ENCODE data around the gene PTPN6.
A peak's percentile ranks its signal among the peaks of the same experiment; 100 is the strongest.

Gene PTPN6

GRCh38 chr12:6941267-6941666, 9.9 kb upstream of the PTPN6 start:
- DNase-seq (ENCODE audit: low spot score): no peak
- no peak for FAIRE-seq

- no peak for FAIRE-seq
- DNase-seq (ENCODE audit: low spot score): no peak
Measured at GRCh38 chr12:6941782-6942181, 9.4 kb upstream of the PTPN6 start.

- FAIRE-seq (no peak), DNase-seq (ENCODE audit: low spot score) (no peak)
Measured at GRCh38 chr12:6942331-6942665, 8.9 kb upstream of the PTPN6 start.

- DNase-seq (ENCODE audit: low spot score) (peak; percentile 79), FAIRE-seq (peak; percentile 39)
Measured at GRCh38 chr12:6943389-6943721, 7.8 kb upstream of the PTPN6 start.

GRCh38 chr12:6943722-6944380, 7.3 kb upstream of the PTPN6 start, which contains the start of the genes C12orf57 and RNU7-1:
TSS of gene C12orf57 (plus strand) at chr12:6944022. CDS start at chr12:6944122, 100 bp downstream.
TSS of gene RNU7-1 (plus strand) at chr12:6943816.
- FAIRE-seq: peak; percentile 2
- DNase-seq (ENCODE audit: low spot score): peak; percentile 95

GRCh38 chr12:6944381-6945186, 6.6 kb upstream of the PTPN6 start:
- FAIRE-seq (peak; percentile 54), DNase-seq (ENCODE audit: low spot score) (peak; percentile 82)

- FAIRE-seq: no peak
- DNase-seq (ENCODE audit: low spot score): no peak
Measured at GRCh38 chr12:6945613-6946012, 5.5 kb upstream of the PTPN6 start.

GRCh38 chr12:6946033-6946919, 4.9 kb upstream of the PTPN6 start:
- DNase-seq (ENCODE audit: low spot score) (peak; percentile 90), FAIRE-seq (peak; percentile 81)

GRCh38 chr12:6946920-6947374, 4.2 kb upstream of the PTPN6 start:
- no peak for FAIRE-seq
- DNase-seq (ENCODE audit: low spot score): no peak

GRCh38 chr12:6947615-6948014, 3.5 kb upstream of the PTPN6 start:
- no peak for FAIRE-seq
- no peak for DNase-seq (ENCODE audit: low spot score)

- FAIRE-seq (no peak), DNase-seq (ENCODE audit: low spot score) (no peak)
Measured at GRCh38 chr12:6948873-6949594, 2.1 kb upstream of the PTPN6 start.

GRCh38 chr12:6950401-6950801, 755 bp upstream of the PTPN6 start:
- DNase-seq (ENCODE audit: low spot score) (no peak), FAIRE-seq (no peak)

- DNase-seq (ENCODE audit: low spot score) (no peak), FAIRE-seq (no peak)
Measured at GRCh38 chr12:6951551-6952120, 480 bp downstream of the PTPN6 start.

GRCh38 chr12:6952121-6952862, 1.1 kb downstream of the PTPN6 start:
- FAIRE-seq: no peak
- no peak for DNase-seq (ENCODE audit: low spot score)

- no peak for FAIRE-seq
- DNase-seq (ENCODE audit: low spot score): no peak
Measured at GRCh38 chr12:6952863-6953441, 1.8 kb downstream of the PTPN6 start.

- FAIRE-seq: no peak
- no peak for DNase-seq (ENCODE audit: low spot score)
Measured at GRCh38 chr12:6953442-6954315, 2.5 kb downstream of the PTPN6 start.

- DNase-seq (ENCODE audit: low spot score) (no peak), FAIRE-seq (no peak)
Measured at GRCh38 chr12:6954316-6955107, 3.4 kb downstream of the PTPN6 start.
